PC-3 (cell line): ENCODE data around the gene OGFOD3. TPM values are rescaled to one million over a fixed set of nuclear protein-coding genes. Genes with fewer than 3 reads are reported as not detected.

Experiments
- ATAC-seq: fragments of 200-7000 bp; cut with Tn5 transposase; 2 replicates; pipeline ENCODE4 v1.9.1; 2020; ENCODE audit warnings: mild to moderate bottlenecking, moderate library complexity
- BruUV-seq: library from RNA; stranded (reverse); fragments of 400-500 nt; replicated peaks from 2 replicates; lab custom pipeline; 2021; lab: Mats Ljungman, UMichigan
- CTCF ChIA-PET: fragments of 300-600 bp; sonication (Branson Sonifier 250); formaldehyde crosslinking; loops from one replicate; lab custom pipeline; 2022; ENCODE audit warnings: antibody characterized with exemption; lab: Charles Lee
- POLR2A ChIA-PET: fragments of 300-600 bp; sonication (Branson Sonifier 250); formaldehyde crosslinking; loops from one replicate; lab custom pipeline; 2022; ENCODE audit warnings: antibody characterized with exemption; ENCODE audit not compliant: unreplicated experiment; lab: Charles Lee
- DNase-seq: peaks from one replicate; pipeline ENCODE4 v3.0.0-alpha.2; 2015
- H2AFZ ChIP-seq: fragments of 300-600 bp; sonication (generic); 2 replicates; pipeline ENCODE4 v1.6.0; 2016; ENCODE audit warnings: antibody characterized with exemption, low read length
- H3F3A ChIP-seq: fragments of 300-600 bp; sonication (generic); one replicate; pipeline ENCODE4 v1.6.0; 2017; ENCODE audit warnings: antibody characterized with exemption, low read length, control low read depth, mild to moderate bottlenecking; ENCODE audit not compliant: unreplicated experiment
- H3K27ac ChIP-seq: fragments of 300-600 bp; sonication (generic); 2 replicates; pipeline ENCODE4 v1.5.1; 2016; ENCODE audit warnings: mild to moderate bottlenecking, low read length
- H3K27me3 ChIP-seq: fragments of 300-600 bp; sonication (generic); 2 replicates; pipeline ENCODE4 v1.6.1; 2016; ENCODE audit warnings: low read length, mixed read lengths
- H3K36me3 ChIP-seq: fragments of 300-600 bp; sonication (generic); 2 replicates; pipeline ENCODE4 v1.6.1; 2016; ENCODE audit warnings: low read depth, mixed run types, low read length, mixed read lengths
- H3K4me1 ChIP-seq: fragments of 300-600 bp; sonication (generic); 2 replicates; pipeline ENCODE4 v1.5.1; 2016; ENCODE audit warnings: low read length; ENCODE audit not compliant: insufficient read depth
- H3K4me2 ChIP-seq: fragments of 300-600 bp; sonication (generic); 2 replicates; pipeline ENCODE4 v1.6.0; 2016; ENCODE audit warnings: low read length
- H3K4me3 ChIP-seq: fragments of 300-600 bp; sonication (generic); 2 replicates; pipeline ENCODE4 v1.5.1; 2016; ENCODE audit warnings: mild to moderate bottlenecking, low read length, mixed read lengths
- H3K79me2 ChIP-seq: fragments of 300-600 bp; sonication (generic); 2 replicates; pipeline ENCODE4 v1.6.1; 2017; ENCODE audit warnings: low read length, mixed read lengths
- H3K9ac ChIP-seq: fragments of 300-600 bp; sonication (generic); 2 replicates; pipeline ENCODE4 v1.6.0; 2016; ENCODE audit warnings: mild to moderate bottlenecking, low read length
- H3K9me2 ChIP-seq: fragments of 300-600 bp; sonication (generic); replicated peaks from 2 replicates; pipeline ENCODE4 v1.6.1; 2016; ENCODE audit warnings: mixed run types, low read length, mixed read lengths
- H3K9me3 ChIP-seq: fragments of 300-600 bp; sonication (generic); 2 replicates; pipeline ENCODE4 v1.6.1; 2016; ENCODE audit warnings: low read length, mixed read lengths
- H4K20me1 ChIP-seq: fragments of 300-600 bp; sonication (generic); 2 replicates; pipeline ENCODE4 v1.6.1; 2016; ENCODE audit warnings: low read length, mixed read lengths
- CTCF ChIP-seq: fragments of 300-600 bp; sonication (generic); conservative IDR thresholded peaks from 2 replicates; pipeline ENCODE4 v1.5.1; 2017; ENCODE audit warnings: antibody characterized with exemption, low read depth, mild to moderate bottlenecking, low read length
- EZH2 ChIP-seq: fragments of 300-600 bp; sonication (generic); IDR thresholded peaks from one replicate; pipeline ENCODE4 v1.6.1; 2017; ENCODE audit warnings: antibody characterized with exemption, mild to moderate bottlenecking, low read length; ENCODE audit not compliant: unreplicated experiment
- EZH2phosphoT487 ChIP-seq: fragments of 300-600 bp; sonication (generic); IDR thresholded peaks from 2 replicates; pipeline ENCODE4 v1.6.1; 2018; ENCODE audit warnings: mild to moderate bottlenecking, antibody characterized with exemption, low read length, borderline replicate concordance
- intact Hi-C: fragments of 100-400 bp; cut with micrococcal nuclease; formaldehyde crosslinking; loops from 2 replicates; pipeline ENCODE4 v1.9.0; 2023
- total RNA-seq: library from RNA; depleted of rRNA; stranded (reverse); fragments of >200 nt; gene quantifications from 2 replicates; pipeline ENCODE4 v1.2.3, GENCODE V29; 2014

Gene OGFOD3
- total RNA-seq, 1 experiment from 2014 or later = 56.1 TPM

- intact Hi-C loops = no loop called here
- POLR2A ChIA-PET = no interaction called here
- H3K27ac ChIP-seq = no peak overlapping the region
These were observed 15.5 kb downstream of the OGFOD3 start for GRCh38 chr17:82402865-82403264.

GRCh38 chr17:82400830-82401229 is 17.6 kb downstream of the OGFOD3 start:
- intact Hi-C loops = no loop called here
- no peaks in the 10 kb centered on the region for H3K79me2 ChIP-seq
- no TSS peak for BruUV-seq
- H3K9ac ChIP-seq = no peak overlapping the region
- H2AFZ ChIP-seq = no peak overlapping the region
- no peaks in the 10 kb centered on the region for H3F3A ChIP-seq
- no peak overlapping the region for H3K4me2 ChIP-seq
- no peaks in the 10 kb centered on the region for H3K27me3 ChIP-seq
- no peak for ATAC-seq
- no peaks in the 10 kb centered on the region for H3K9me2 ChIP-seq
- TF ChIP-seq EZH2phosphoT487 = no peak
- no peak for TF ChIP-seq EZH2
- no peak for TF ChIP-seq CTCF
- H3K27ac ChIP-seq = no peak overlapping the region
- ChIA-PET CTCF (no interaction called here), POLR2A (no interaction called here)
- no peaks in the 10 kb centered on the region for H4K20me1 ChIP-seq
- peaks cover 2% of the 10 kb centered on the region for H3K36me3 ChIP-seq
- no peaks in the 10 kb centered on the region for H3K4me1 ChIP-seq
- no peaks in the 10 kb centered on the region for H3K9me3 ChIP-seq
- H3K4me3 ChIP-seq = no peak overlapping the region
- no peak for DNase-seq

More at GRCh38 chr17:82402865-82403264, 15.5 kb downstream of the OGFOD3 start:
- Histone ChIP-seq H3K9me3 (no peaks in the 10 kb centered on the region), H3K9me2 (no peaks in the 10 kb centered on the region), H3K4me3 (no peak overlapping the region), H4K20me1 (no peaks in the 10 kb centered on the region), H3K36me3 (peaks cover 2% of the 10 kb centered on the region), H2AFZ (no peak overlapping the region), H3K79me2 (no peaks in the 10 kb centered on the region), H3K9ac (no peak overlapping the region), H3F3A (no peaks in the 10 kb centered on the region), H3K27me3 (no peaks in the 10 kb centered on the region), H3K4me1 (no peaks in the 10 kb centered on the region), H3K4me2 (no peak overlapping the region)
- no peak for TF ChIP-seq CTCF
- TF ChIP-seq EZH2 = no peak
- no TSS peak for BruUV-seq
- DNase-seq (no peak), ATAC-seq (no peak)
- CTCF ChIA-PET = no interaction called here

DNA sequence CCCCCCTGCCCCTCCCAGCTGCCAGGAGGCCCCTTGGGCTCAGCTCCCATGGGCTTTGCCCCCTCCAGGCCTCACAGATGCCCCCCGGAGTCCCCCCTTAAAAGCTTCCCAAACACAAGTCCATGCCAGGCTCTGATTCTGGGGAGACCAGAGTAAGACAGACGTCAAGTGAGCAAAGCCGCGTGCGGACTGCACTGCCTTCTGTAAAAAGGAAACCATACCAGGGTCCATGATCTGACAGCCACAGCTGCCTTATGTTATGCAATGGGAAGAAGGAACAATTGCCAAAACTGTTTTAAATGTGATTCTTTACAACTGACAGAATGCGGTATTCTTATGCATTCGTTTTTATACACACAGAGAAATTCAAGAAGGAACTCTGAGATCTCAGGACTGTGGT is 18.2 kb downstream of the OGFOD3 start:
- no peak overlapping the region for H2AFZ ChIP-seq
- no peak overlapping the region for H3K4me3 ChIP-seq
- TF ChIP-seq CTCF (no peak), EZH2phosphoT487 (no peak), EZH2 (no peak)
- intact Hi-C loops = no loop called here
- no peaks in the 10 kb centered on the region for H3F3A ChIP-seq
- POLR2A ChIA-PET = no interaction called here
- CTCF ChIA-PET = no interaction called here
- no peak overlapping the region for H3K9ac ChIP-seq
- no peaks in the 10 kb centered on the region for H3K27me3 ChIP-seq
- H4K20me1 ChIP-seq = no peaks in the 10 kb centered on the region
- no peak overlapping the region for H3K27ac ChIP-seq
- no peaks in the 10 kb centered on the region for H3K9me3 ChIP-seq
- ATAC-seq (no peak), DNase-seq (no peak)
- no peaks in the 10 kb centered on the region for H3K9me2 ChIP-seq
- H3K4me2 ChIP-seq = no peak overlapping the region
- H3K79me2 ChIP-seq = no peaks in the 10 kb centered on the region
- BruUV-seq = no TSS peak
- no peaks in the 10 kb centered on the region for H3K4me1 ChIP-seq
- peaks cover 2% of the 10 kb centered on the region; the same call in 1 of the 2 replicates for H3K36me3 ChIP-seq
